ENCODE measurements around the gene LGALS9B. TPM values are rescaled to one million over a fixed set of nuclear protein-coding genes. Genes with fewer than 3 reads are reported as not detected.
"Not testable (repeated sequence)": the region's sequence is repeated elsewhere in the genome, so short reads cannot be mapped to it uniquely, and the experiment has no call there.

The LGALS9B gene
- total and polyA plus RNA-seq, 2 of the 8 experiments (the other 6 are each of a cell fraction or from before 2014, with no cell fraction given), result not detected

DNA sequence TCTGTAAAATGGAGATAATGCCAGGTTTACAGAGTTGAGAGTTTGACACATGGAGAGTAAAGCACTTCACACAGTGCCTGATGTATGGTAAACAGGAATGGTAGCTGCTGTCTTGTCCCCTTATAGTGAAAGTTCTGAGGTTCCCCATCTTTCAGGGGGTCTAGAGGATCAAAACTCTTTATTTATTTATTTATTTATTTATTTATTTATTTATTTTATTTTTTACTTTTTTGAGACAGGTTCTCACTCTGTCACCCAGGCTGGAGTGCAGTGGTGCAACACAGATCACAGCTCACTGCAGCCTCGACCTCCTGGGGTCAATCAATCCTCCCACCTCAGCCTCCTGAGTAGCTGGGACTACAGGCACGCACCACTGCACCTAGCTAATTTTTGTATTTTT, 40.1 kb downstream of the LGALS9B start:
- H4K5ac ChIP-seq (ENCODE audit: insufficient read length, low read depth, low read length); CTCF ChIA-PET (ENCODE audit: partially characterized antibody): not testable (repeated sequence)

DNA sequence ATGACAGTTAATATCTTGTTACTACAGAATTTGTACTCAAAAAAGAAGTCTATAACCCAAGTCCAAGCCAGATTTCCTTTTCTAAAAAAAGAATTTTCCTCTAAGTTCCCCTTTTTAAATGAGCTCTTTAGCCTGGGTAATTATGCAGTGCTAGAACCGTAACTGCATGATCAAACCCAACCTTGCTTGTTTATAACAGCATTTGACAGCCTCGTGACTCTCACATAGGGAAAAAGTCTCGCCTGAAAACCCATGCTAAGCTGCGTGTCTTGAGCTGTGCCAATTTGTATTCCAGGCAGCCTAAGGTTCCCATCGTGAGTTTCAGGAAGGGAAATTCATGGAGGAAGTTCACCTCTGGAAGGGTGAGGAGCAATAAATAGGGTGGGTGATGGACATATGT, 44.5 kb downstream of the LGALS9B start:
- H4K5ac ChIP-seq (ENCODE audit: insufficient read length, low read depth, low read length); H4K8ac ChIP-seq (ENCODE audit: extremely low read depth, insufficient read depth, low read length); H2BK5ac ChIP-seq (ENCODE audit: low read depth, low read length); H3K56ac ChIP-seq (replicated peaks; ENCODE audit: insufficient read length, low read depth, low read length); DNase-seq (ENCODE audit: low read depth in 1 of 2, low spot score in 2 of 2); H3K79me1 ChIP-seq (ENCODE audit: low read depth, low read length); H4K20me1 ChIP-seq (replicated peaks in 1 of 2; ENCODE audit: control insufficient read depth in 1 of 2, insufficient read depth in 2 of 2, low read length in 2 of 2); H3K4ac ChIP-seq (replicated peaks; ENCODE audit: insufficient read length, low read depth, low read length); H3K23me2 ChIP-seq (ENCODE audit: low read depth, low read length); H2AFZ ChIP-seq (ENCODE audit: low read length); H3K18ac ChIP-seq (ENCODE audit: extremely low read depth, low read length); H2BK20ac ChIP-seq (ENCODE audit: low read length); H3K4me3 ChIP-seq (ENCODE audit: extremely low read depth in 1 of 4, insufficient read depth in 2 of 4, low read depth in 3 of 4, low read length in 4 of 4); H3K4me1 ChIP-seq (replicated peaks in 1 of 4; ENCODE audit: control insufficient read depth in 3 of 4, insufficient read depth in 4 of 4, low read length in 3 of 4); H3K36me3 ChIP-seq (ENCODE audit: control insufficient read depth in 2 of 4, insufficient read depth in 4 of 4, low read length in 3 of 4); POLR2A ChIA-PET (ENCODE audit: partially characterized antibody); H3K23ac ChIP-seq (ENCODE audit: insufficient read length); H4K91ac ChIP-seq (replicated peaks; ENCODE audit: insufficient read length, low read length); H2AK5ac ChIP-seq (ENCODE audit: low read depth, low read length); H2BK12ac ChIP-seq (ENCODE audit: low read depth, low read length); FAIRE-seq; H3K9me3 ChIP-seq (ENCODE audit: insufficient read depth in 2 of 2, low read depth in 1 of 2, low read length in 1 of 2); H3K27ac ChIP-seq (ENCODE audit: low read depth, low read length); H3K27me3 ChIP-seq (replicated peaks in 1 of 4; ENCODE audit: control insufficient read depth in 3 of 4, extremely low read depth in 1 of 4, insufficient read depth in 3 of 4, low read length in 3 of 4); H3K79me2 ChIP-seq (ENCODE audit: control insufficient read depth in 1 of 2, insufficient read depth in 2 of 2, low read length in 2 of 2); H2BK15ac ChIP-seq (ENCODE audit: low read length); H3K9ac ChIP-seq (replicated peaks in 1 of 4; ENCODE audit: extremely low read depth in 1 of 4, low read depth in 3 of 4, low read length in 3 of 4); H3K14ac ChIP-seq (ENCODE audit: insufficient read length); CTCF ChIA-PET (ENCODE audit: partially characterized antibody); H3K4me2 ChIP-seq (ENCODE audit: insufficient read depth in 1 of 2, low read depth in 2 of 2, low read length in 2 of 2); H2BK120ac ChIP-seq (replicated peaks; ENCODE audit: low read depth, low read length): not testable (repeated sequence)
- no CpG with 5 or more reads among the region's 5 CpGs for WGBS, 2 experiments (ENCODE audit: extremely low coverage in 1 of 2, insufficient coverage in 1 of 2, insufficient read length in 1 of 2, insufficient replicate concordance in 2 of 2, low coverage in 1 of 2, low lambda C conversion rate in 2 of 2, missing lambda C conversion rate in 1 of 2)

More for the DNA sequence above, 40.1 kb downstream of the LGALS9B start:
- FAIRE-seq; H3K14ac ChIP-seq (ENCODE audit: insufficient read length); H3K4ac ChIP-seq (replicated peaks; ENCODE audit: insufficient read length, low read depth, low read length); H3K4me1 ChIP-seq (replicated peaks in 1 of 4; ENCODE audit: control insufficient read depth in 3 of 4, insufficient read depth in 4 of 4, low read length in 3 of 4); H3K36me3 ChIP-seq (ENCODE audit: control insufficient read depth in 2 of 4, insufficient read depth in 4 of 4, low read length in 3 of 4); H2BK20ac ChIP-seq (ENCODE audit: low read length); H3K79me2 ChIP-seq (ENCODE audit: control insufficient read depth in 1 of 2, insufficient read depth in 2 of 2, low read length in 2 of 2); H3K18ac ChIP-seq (ENCODE audit: extremely low read depth, low read length); H2BK15ac ChIP-seq (ENCODE audit: low read length); H4K8ac ChIP-seq (ENCODE audit: extremely low read depth, insufficient read depth, low read length); H3K23me2 ChIP-seq (ENCODE audit: low read depth, low read length); H3K23ac ChIP-seq (ENCODE audit: insufficient read length); H2BK12ac ChIP-seq (ENCODE audit: low read depth, low read length); H2AK5ac ChIP-seq (ENCODE audit: low read depth, low read length); H3K4me2 ChIP-seq (ENCODE audit: insufficient read depth in 1 of 2, low read depth in 2 of 2, low read length in 2 of 2); H4K20me1 ChIP-seq (replicated peaks in 1 of 2; ENCODE audit: control insufficient read depth in 1 of 2, insufficient read depth in 2 of 2, low read length in 2 of 2); H3K56ac ChIP-seq (replicated peaks; ENCODE audit: insufficient read length, low read depth, low read length); H4K91ac ChIP-seq (replicated peaks; ENCODE audit: insufficient read length, low read length); H3K4me3 ChIP-seq (ENCODE audit: extremely low read depth in 1 of 4, insufficient read depth in 2 of 4, low read depth in 3 of 4, low read length in 4 of 4); POLR2A ChIA-PET (ENCODE audit: partially characterized antibody); H2AFZ ChIP-seq (ENCODE audit: low read length); DNase-seq (ENCODE audit: low read depth in 1 of 2, low spot score in 2 of 2); H3K27me3 ChIP-seq (replicated peaks in 1 of 4; ENCODE audit: control insufficient read depth in 3 of 4, extremely low read depth in 1 of 4, insufficient read depth in 3 of 4, low read length in 3 of 4); H2BK5ac ChIP-seq (ENCODE audit: low read depth, low read length); H3K79me1 ChIP-seq (ENCODE audit: low read depth, low read length); H3K9ac ChIP-seq (replicated peaks in 1 of 4; ENCODE audit: extremely low read depth in 1 of 4, low read depth in 3 of 4, low read length in 3 of 4); H2BK120ac ChIP-seq (replicated peaks; ENCODE audit: low read depth, low read length); H3K9me3 ChIP-seq (ENCODE audit: insufficient read depth in 2 of 2, low read depth in 1 of 2, low read length in 1 of 2); H3K27ac ChIP-seq (ENCODE audit: low read depth, low read length): not testable (repeated sequence)
- WGBS, 2 experiments (ENCODE audit: extremely low coverage in 1 of 2, insufficient coverage in 1 of 2, insufficient read length in 1 of 2, insufficient replicate concordance in 2 of 2, low coverage in 1 of 2, low lambda C conversion rate in 2 of 2, missing lambda C conversion rate in 1 of 2), result 74% methylated on average over 2 of the region's 2 CpGs; no CpG with 5 or more reads in 1 of the 2 experiments
